Muscle of back (tissue), 13 donors: ENCODE data around the gene SMYD1. TPM values are rescaled to one million over a fixed set of nuclear protein-coding genes. Genes with fewer than 3 reads are reported as not detected.
A peak's percentile ranks its signal among the peaks of the same experiment; 100 is the strongest.
"Not testable (repeated sequence)": the region's sequence is repeated elsewhere in the genome, so short reads cannot be mapped to it uniquely, and the experiment has no call there.

Source experiments
- DNase-seq, 3 donors: peaks; one replicate each; pipeline versions ENCODE4 v3.0.0 to v3.0.0-alpha.2; 2013
- long read RNA-seq, 9 donors: transcript quantifications; one replicate each; lab custom pipeline, GENCODE V29; 2026
- polyA plus RNA-seq, 10 donors: library from polyadenylated mRNA; unstranded; fragments of 120-200 nt; gene quantifications; one replicate each; pipeline ENCODE4 v1.2.1, GENCODE V29; 2013; ENCODE audit not compliant: insufficient read length in 10 of 10

The SMYD1 gene
- polyA plus RNA-seq = 100 to 1,000 TPM; 158 to 375 (median 294) TPM
- long read RNA-seq, donor 1, full-length matches to known transcripts = 53 of 141 reads
- long read RNA-seq, donor 1, partial matches to known transcripts = 82 of 141 reads
- long read RNA-seq, donor 1, other reads (novel, unspliced or antisense) = 6 of 141 reads
- long read RNA-seq, donor 2, full-length matches to known transcripts = 54 of 221 reads
- long read RNA-seq, donor 2, partial matches to known transcripts = 159 of 221 reads
- long read RNA-seq, donor 2, other reads (novel, unspliced or antisense) = 8 of 221 reads
- long read RNA-seq, donor 3 = 0 reads
- long read RNA-seq, donor 4, full-length matches to known transcripts = 46 of 114 reads
- long read RNA-seq, donor 4, partial matches to known transcripts = 62 of 114 reads
- long read RNA-seq, donor 4, other reads (novel, unspliced or antisense) = 6 of 114 reads
- long read RNA-seq, donor 5, full-length matches to known transcripts = 35 of 119 reads
- long read RNA-seq, donor 5, partial matches to known transcripts = 73 of 119 reads
- long read RNA-seq, donor 5, other reads (novel, unspliced or antisense) = 11 of 119 reads
- long read RNA-seq, donor 6, full-length matches to known transcripts = 54 of 142 reads
- long read RNA-seq, donor 6, partial matches to known transcripts = 77 of 142 reads
- long read RNA-seq, donor 6, other reads (novel, unspliced or antisense) = 11 of 142 reads
- long read RNA-seq, donor 7, full-length matches to known transcripts = 39 of 117 reads
- long read RNA-seq, donor 7, partial matches to known transcripts = 73 of 117 reads
- long read RNA-seq, donor 7, other reads (novel, unspliced or antisense) = 5 of 117 reads
- long read RNA-seq, donor 8, full-length matches to known transcripts = 8 of 33 reads
- long read RNA-seq, donor 8, partial matches to known transcripts = 25 of 33 reads
- long read RNA-seq, donor 8, other reads (novel, unspliced or antisense) = 0 of 33 reads
- long read RNA-seq, donor 9, full-length matches to known transcripts = 6 of 6 reads
- long read RNA-seq, donor 9, partial matches to known transcripts = 0 of 6 reads
- long read RNA-seq, donor 9, other reads (novel, unspliced or antisense) = 0 of 6 reads

DNA sequence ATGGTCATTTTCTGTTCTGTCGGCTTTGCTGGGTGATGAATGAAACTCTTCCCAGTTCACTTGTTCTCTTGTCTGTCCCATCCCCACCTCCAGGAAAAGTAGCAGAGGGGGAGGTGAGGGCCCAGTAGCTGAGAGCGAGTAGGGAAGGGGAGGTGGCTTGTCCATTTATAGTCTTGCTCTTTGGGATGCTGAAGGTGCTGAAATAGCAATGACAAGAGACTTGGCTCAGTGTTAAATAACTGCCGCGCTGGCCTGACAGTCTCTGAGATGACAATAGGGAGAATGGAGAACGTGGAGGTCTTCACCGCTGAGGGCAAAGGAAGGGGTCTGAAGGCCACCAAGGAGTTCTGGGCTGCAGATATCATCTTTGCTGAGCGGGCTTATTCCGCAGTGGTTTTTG, at the start of gene SMYD1:
Gene SMYD1, plus strand, starts transcription at position 228 of the 400 bp plus-strand sequence. Its CDS starts 40 bp downstream, at position 268.
- DNase-seq = peak in 2 of 3 donors; percentile 38 to 61

DNA sequence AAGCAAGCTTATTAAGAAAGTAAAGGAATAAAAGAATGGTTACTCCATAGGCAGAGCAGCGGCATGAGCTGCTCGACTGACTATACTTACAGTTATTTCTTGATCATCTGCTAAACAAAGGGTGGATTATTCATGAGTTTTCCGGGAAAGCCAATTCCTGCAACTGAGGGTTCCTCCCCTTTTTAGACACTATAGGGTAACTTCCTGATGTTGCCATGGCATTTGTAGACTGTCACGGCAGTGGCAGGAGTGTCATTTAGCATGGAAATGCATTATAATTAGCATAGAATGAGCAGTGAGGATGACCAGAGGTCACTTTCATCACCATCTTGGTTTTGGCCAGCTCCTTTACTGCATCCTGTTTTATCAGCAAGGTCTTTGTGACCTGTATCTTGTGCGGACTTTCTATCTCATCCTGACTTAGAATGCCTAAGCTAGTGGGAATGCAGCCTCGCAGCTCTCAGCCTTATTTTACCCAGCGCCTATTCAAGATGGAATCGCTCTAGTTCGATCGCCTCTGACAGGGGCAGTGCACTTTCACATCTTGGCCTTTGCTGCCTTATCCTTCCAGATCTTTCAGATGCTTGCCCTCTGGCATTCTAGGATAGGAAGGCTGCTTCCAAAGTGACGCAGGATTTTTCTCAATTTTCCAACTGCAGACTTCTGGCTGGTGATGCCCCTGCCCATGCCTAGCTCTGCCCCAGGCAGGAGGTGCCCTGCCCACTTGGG, 49.4 kb upstream of the SMYD1 start:
- DNase-seq = peak in 1 of 3 donors; percentile 17

DNA sequence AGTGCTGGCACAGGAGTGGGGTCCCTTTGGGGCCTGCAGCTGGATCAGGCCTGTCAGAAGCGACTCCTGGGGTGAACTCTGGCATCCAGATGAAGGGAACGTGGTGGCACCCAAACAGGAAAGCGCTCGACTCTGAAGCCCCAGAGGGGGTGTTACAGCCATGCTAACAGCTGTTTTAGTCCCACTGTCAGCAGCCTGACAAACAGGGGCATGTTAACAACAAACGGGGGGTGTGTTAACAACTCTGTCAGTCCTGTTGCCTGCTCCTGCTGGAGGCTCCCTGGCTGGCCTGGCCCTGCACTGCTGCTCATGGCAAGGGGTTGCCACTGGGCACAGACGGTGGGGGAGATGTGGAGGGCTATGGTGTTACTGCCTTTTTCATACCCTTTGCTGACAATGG, 48.7 kb upstream of the SMYD1 start:
- peak in 1 of 3 donors; percentile 11 for DNase-seq

DNA sequence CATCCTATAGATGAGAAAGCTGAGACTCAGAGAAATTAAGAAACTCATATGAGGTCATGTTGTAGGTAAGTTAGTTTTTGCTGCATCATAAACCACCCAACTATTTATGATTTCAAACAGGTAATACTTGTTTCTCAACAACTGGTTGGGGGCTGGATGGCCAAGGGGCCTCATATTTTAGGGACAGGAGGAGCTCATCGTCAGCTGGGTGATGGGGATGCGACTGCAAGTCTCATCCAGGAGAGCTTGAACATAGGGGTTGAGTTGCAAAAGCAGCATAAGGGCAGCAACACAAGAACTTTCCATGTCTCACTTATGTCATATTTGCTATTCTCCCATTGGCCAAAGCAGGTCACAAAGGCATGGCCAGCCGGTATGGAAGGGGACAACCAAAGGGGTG, 47.6 kb upstream of the SMYD1 start:
- no peak for DNase-seq

DNA sequence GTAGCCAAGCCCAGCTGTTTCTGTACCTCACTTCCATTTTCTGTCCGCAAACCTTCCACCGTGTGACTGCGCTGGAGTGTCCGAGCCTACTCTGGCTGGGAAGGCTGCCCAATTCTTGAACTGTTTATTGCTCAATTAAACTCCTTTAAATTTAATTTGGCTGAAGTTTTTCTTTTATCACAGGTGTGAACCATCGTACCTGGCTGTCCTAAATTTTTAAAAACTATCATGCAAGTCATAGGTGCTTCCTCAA, 45.0 kb upstream of the SMYD1 start:
- no peak for DNase-seq

DNA sequence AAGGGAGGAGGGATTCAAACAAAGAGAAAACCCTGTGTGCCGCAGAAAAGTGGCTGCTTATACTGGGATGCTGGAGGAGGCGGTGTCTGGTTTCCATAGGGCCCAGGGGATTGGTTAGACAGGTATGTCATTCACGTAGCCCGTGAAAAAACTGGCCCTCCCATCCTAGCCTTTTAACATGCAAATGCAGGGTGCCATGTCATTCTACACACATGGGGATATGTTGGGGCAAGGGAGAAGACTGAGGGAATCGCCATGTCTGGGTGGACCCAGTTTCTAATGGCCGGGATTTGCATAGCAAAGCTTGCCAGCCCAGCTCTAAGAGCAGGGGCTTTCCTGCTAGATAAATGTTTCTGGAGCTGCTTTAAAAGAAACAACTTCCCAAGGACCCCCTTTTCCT, 43.1 kb upstream of the SMYD1 start:
- no peak for DNase-seq

DNA sequence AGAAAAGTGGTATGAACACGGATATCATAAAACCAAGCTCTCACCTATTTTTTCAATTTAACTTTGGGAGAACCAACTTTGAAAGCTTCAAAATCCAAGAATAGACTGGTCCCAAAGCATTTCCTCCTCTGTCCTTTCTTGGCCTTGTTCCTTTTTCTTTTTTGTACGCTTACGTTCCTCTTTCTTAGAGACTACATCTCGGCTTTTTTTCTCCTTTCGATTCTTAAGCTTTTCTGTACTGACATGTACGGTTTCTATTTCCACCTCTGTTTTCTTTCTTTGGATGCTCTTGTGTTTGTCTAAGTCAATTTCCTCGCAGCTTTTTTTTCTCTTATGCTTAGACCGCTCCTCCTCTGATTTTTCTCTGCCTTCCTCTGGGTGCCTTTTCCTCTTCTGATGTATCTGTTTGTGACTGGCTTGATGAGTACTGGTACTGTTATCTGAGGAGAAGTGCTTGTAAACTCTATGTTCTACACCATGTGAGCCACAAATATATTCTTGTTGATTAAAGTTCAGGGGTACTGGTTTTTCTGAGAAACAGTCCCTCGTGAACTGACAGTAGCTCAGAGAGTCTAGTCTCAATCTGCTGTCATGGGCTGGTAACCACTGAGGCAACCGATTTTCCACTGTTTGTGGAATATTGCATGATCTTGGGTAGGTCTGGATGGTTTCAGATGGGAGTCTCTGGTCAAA, 39.8 kb upstream of the SMYD1 start:
- no peak for DNase-seq

DNA sequence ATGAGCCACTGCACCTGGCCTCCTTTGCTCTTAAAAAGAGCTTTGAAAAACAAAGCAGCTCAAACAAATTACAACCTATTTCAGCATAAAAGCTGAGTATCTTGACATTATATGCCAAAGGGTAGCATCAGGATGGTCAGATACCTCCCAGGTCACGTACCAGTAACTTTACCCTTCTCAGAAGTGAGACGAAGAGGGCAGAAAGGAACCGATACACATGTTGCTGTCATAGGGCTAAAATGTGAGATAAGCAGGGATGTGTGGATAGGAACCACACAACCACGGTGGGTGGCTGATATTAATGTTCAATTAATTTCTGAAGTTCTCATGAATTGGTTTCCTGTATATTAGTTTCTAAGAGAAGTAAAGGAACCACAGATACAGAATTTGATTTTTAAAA, 38.7 kb upstream of the SMYD1 start:
- DNase-seq = no peak

DNA sequence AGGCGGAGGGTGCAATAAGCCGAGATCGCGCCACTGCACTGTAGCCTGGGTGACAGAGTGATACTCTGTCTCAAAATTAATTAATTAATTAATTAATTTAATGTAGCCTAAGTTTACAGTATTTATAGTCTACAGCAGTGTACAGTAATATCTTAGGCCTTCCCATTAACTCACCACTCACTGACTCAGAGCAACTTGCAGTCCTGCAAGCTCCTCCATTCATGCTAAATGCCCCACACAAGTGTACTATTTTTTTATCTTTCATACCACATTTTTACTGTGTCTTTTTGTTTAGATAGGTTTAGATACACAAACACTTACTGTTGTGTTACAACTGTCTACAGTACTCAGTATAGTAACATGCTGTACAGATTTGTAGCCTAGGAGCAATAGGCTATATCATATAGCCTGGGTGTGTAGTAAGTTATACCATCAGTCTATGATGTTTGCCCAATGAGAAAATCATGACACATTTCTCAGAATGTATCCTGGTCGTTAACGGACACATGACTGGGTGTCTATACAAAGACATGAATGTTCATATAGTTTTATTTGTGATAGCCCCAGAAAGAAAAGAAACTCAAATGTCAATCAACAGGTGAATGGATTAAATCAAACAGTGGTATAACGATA, 35.4 kb upstream of the SMYD1 start:
- DNase-seq = no peak

DNA sequence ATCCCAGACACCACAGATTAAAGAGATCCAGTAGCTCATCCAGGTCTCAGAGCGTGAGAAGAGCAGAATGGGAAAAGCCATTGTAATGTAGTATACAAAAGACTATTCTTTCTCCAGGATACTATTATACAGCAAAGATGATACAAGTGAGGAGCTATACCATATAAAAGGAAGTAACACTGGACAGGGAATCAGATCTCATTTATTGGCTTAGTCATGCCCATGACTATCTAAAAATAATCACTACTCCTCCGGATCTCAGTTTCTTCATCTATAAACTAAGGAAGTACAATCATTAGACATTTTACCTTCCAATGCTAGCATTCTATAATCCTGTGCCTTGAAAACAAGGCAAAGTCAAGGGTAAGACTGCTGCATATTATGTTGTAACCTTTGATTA, 31.4 kb upstream of the SMYD1 start:
- DNase-seq = no peak

DNA sequence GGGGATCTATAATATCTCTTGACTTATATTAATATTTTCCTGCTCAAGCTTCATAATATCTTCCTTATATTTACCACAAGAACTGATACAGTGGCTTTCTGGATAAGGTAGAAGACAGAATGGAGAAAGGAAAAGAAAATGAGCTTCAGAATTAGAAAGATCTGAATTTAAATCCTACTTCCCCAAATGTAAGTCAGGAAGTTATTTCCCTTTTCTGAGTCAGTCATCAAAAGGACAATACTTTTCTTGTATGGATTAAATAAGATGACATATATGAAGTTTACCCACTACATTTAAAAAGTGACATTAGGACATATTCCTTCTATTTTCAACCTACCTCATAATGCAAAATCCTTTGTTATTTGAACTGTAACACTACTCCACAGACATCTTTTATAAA, 31.0 kb upstream of the SMYD1 start:
- no peak for DNase-seq

DNA sequence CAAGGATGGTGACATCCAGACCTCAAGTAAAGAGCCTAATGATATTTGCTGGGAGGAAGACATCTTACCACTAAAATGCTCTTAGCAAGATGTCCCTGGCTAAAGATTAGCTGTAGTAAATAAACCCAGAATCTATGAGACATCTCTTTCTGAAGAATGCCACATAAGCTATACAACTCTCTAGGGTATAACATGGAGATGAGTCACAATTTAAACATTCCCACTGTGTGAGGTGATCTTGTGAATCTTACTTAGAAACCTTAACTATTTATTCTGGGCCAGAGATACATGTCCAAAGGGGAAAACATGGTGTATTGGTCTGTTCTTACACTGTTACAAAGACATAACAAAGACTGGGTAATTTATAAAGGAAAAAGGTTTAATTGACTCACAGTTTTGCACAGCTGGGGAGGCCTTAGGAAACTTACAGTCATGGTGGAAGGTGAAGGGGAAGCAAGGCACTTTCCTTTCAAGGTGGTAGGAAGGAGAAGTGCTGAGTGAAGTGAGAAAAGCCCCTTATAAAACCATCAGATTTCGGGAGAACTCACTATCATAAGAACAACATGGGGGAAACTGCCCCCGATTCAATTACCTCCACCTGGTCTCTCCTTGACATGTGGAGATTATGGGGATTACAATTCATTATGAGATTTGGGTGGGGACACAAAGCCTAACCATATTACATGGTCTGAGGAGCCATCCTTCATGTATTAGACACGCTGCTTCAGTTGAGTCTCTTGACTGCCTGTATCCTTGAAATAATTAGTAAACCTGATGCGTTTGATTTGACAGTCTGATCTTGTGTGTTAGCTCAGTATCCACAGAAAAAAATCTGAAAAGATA, 29.1 kb upstream of the SMYD1 start:
- peak in 1 of 3 donors; percentile 87 for DNase-seq

DNA sequence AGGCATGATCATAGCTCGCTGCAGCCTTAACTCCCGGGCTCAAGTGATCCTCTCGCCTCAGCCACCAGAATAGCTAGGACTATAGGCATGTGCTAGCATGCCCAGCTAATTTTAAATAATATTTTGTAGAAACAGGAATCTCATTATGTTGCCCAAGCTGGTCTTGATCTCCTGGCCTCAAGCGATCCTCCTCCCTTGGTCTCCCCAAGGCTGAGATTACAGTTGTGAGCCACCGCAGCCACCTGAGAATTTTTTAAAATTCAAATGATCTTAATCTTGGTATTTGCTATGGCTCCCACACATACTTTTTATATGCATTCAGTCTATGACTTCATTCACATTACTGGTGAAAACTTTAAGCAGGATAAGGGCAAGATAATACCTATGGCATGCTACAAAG, 25.1 kb upstream of the SMYD1 start:
- DNase-seq = no peak

DNA sequence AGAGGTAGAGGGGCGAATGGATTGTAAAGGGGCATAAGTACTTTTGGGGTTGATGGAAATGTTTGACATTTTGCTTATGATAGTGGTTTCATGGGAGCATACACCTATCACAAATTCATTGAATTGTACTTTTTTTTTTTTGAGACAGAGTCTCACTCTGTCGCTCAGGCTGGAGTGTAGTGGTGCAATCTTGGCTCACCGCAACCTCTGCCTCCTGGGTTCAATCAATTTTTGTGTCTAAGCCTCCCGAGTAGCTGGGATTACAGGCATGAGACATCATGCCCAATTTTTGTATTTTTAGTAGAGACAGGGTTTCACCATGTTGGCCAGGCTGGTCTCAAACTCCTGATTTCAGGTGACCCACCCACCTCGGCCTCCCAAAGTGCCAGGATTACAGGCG, 22.1 kb upstream of the SMYD1 start:
- DNase-seq = not testable (repeated sequence)

DNA sequence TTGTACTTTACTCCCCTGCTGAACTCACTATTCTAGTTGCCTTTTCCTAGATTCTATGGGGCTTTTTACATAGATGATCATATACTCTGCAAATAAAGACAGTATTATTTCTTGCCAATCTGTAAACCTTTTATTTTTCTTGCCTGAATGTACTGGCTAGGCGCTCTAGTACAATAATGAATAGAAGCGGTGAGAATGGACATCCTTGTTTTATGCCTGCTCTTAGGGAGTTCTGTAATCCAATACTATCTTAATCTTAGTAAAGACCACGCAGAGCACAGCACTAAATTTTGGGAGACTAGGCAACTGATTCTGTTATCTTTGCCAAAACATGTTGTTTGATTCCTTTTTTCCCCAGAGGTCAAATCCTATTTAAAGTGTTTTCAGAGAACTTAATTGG, 19.1 kb upstream of the SMYD1 start:
- DNase-seq = no peak

DNA sequence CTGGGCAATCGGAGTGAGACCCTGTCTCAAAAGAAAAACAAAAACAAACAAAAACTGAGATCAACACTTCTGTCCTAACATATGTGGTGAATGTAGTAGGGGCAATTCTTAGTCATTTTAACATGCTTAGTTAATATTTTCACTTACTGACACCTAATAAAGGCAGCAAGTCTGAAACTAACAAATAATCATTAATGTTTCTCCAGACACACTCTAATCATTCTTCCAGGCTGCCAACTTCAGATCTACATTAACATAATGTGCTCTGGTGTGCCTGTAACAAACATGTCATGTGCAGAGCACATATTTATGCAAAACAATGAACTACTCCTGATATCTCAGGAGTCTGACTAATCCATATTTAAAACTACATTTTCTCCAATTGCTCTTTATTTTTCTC, 18.0 kb upstream of the SMYD1 start:
- DNase-seq = no peak

DNA sequence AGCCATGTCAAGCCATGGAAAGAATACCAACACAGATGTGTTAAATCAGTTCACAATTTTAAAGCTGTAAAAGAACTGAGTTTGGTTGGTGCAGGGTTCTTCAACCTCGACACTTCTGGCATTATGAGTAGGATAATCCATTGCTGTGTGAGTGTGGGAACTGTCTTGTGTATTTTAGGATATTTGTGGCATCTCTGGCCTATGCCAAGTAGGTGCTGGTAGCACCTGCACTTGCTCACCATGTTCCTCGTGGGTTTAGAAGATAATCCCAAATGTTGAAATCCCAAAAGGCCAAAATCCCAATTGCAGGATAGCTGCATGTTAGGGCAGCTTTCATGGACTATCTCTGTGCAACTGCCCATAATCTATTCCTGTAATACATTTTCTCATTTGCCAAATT, 15.8 kb upstream of the SMYD1 start:
- DNase-seq = no peak

DNA sequence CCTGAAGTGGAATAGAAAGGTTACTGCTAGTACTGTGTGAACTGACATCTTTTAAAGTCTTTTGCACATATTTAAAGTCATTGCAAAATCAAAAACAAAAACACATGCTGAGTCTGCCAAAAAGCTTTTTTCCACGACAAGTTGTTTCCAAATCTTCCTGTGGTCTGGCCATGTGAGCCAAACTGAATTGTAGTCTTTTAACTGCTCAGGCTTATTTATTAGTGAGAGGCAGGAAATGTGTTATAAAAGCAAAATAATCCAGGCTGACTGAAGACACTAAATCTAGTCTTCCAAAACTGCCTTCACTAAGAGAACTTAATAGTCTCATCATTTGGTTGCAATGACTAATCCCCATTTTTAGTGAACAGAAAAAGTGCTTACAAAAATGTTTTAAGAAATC, 14.3 kb upstream of the SMYD1 start:
- DNase-seq = peak; percentile 41 to 78 (median 49)

DNA sequence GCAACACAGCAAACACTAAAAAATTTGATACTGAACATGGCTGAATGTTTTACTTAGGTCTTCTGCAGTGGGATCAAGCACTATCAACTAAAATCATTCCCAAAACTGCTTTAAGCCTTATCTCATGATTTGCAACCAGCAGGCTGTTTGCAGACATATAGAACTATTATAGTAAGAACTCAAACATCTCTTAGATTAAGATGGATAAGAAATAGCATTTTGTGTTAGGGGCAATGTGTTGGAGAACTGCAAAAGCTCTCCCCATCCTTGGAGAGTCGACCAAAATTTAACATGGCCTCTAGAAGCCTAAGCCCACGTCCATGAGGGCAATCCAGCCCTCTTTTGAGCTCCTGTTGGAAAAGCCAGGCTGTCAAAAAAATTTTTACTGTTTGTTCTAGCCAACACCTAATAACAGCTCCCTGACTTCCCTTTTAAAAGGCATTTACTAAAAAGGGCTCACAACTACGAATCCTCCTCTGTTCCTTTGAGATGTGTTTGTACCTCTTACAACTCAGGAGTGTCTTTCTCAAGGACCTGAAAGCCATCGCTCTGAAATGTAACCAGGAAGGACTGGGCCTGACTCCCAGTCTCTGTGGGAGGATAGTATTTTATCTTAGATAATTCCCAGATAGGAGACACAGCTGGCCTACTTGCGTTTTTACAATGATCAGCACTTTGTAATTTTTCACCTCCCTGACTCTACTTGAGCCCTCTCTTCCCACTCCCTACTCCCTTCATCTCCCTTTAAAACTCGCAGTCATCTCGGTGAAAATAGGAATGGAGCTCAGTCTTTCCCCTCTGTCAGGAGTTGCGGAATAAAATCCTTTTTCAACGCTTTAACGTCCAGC, 13.5 kb upstream of the SMYD1 start:
- DNase-seq = peak in 1 of 3 donors; percentile 31
